Neural cell (in vitro differentiated cells): ENCODE measurements around the gene ANKRD13B. TPM values are rescaled to one million over a fixed set of nuclear protein-coding genes. Genes with fewer than 3 reads are reported as not detected.

Experiments
- H2AFZ ChIP-seq: fragments of 200-600, 300-800 bp; sonication (generic), shearing (Covaris generic); 2 replicates; pipeline ENCODE4 v1.6.0; 2014; ENCODE audit warnings: low read depth, mild to moderate bottlenecking, antibody characterized with exemption, low read length, moderate library complexity
- H3F3A ChIP-seq: fragments of 200-600 bp; shearing (Covaris generic); 2 replicates; pipeline ENCODE4 v1.6.1; 2016; ENCODE audit warnings: mild to moderate bottlenecking, moderate library complexity, mixed read lengths, antibody characterized with exemption, low read length; ENCODE audit not compliant: insufficient read depth, poor library complexity, severe bottlenecking
- H3K27ac ChIP-seq: fragments of 200-600, 300-800 bp; sonication (generic), shearing (Covaris generic); 2 replicates; pipeline ENCODE4 v1.5.1; 2014; ENCODE audit warnings: mild to moderate bottlenecking, low read length, moderate library complexity
- H3K27me3 ChIP-seq: fragments of 300-800, 200-600 bp; sonication (generic), shearing (Covaris generic); 2 replicates; pipeline ENCODE4 v1.6.0; 2014; ENCODE audit warnings: mild to moderate bottlenecking, low read depth, low read length, moderate library complexity; ENCODE audit not compliant: insufficient read depth
- H3K36me3 ChIP-seq: fragments of 300-800, 200-600 bp; sonication (generic), shearing (Covaris generic); 2 replicates; pipeline ENCODE4 v1.5.1; 2014; ENCODE audit warnings: mild to moderate bottlenecking, antibody characterized with exemption, low read length, moderate library complexity; ENCODE audit not compliant: insufficient read depth
- H3K4me2 ChIP-seq: fragments of 300-800, 200-600 bp; sonication (generic), shearing (Covaris generic); 2 replicates; pipeline ENCODE4 v1.6.0; 2014; ENCODE audit warnings: mild to moderate bottlenecking, low read length
- H3K4me3 ChIP-seq: fragments of 300-800, 200-600 bp; sonication (generic), shearing (Covaris generic); 2 replicates; pipeline ENCODE4 v1.5.1; 2014; ENCODE audit warnings: mild to moderate bottlenecking, low read length, moderate library complexity
- H3K79me2 ChIP-seq: fragments of 200-600 bp; shearing (Covaris generic); replicated peaks from 2 replicates; pipeline ENCODE4 v1.6.0; 2014; ENCODE audit warnings: mild to moderate bottlenecking, low read length, moderate library complexity; ENCODE audit not compliant: insufficient read depth
- H3K9ac ChIP-seq: fragments of 300-800, 200-600 bp; sonication (generic), shearing (Covaris generic); 2 replicates; pipeline ENCODE4 v1.6.1; 2016; ENCODE audit warnings: mild to moderate bottlenecking, low read length, mixed read lengths
- H3K9me2 ChIP-seq: fragments of 200-600 bp; shearing (Covaris generic); 2 replicates; pipeline ENCODE4 v1.6.1; 2016; ENCODE audit warnings: mild to moderate bottlenecking, low read length, mixed read lengths; ENCODE audit not compliant: insufficient read depth
- H3K9me3 ChIP-seq: fragments of 200-600, 300-800 bp; sonication (generic), shearing (Covaris generic); 2 replicates; pipeline ENCODE4 v1.6.1; 2016; ENCODE audit warnings: mild to moderate bottlenecking, mixed run types, low read length, moderate library complexity, mixed read lengths
- H4K20me1 ChIP-seq: fragments of 200-600 bp; shearing (Covaris generic); 2 replicates; pipeline ENCODE4 v1.6.1; 2016; ENCODE audit warnings: mild to moderate bottlenecking, mixed run types; ENCODE audit not compliant: insufficient read depth
- CTCF ChIP-seq: fragments of 450-650 bp; IDR thresholded peaks from 2 replicates; pipeline ENCODE4 v1.5.1; 2014; ENCODE audit warnings: antibody characterized with exemption, mild to moderate bottlenecking, moderate library complexity; ENCODE audit not compliant: poor library complexity, severe bottlenecking
- EP300 ChIP-seq: fragments of 450-650 bp; conservative IDR thresholded peaks from 2 replicates; pipeline ENCODE4 v1.6.1; 2014; ENCODE audit warnings: antibody characterized with exemption, mild to moderate bottlenecking, moderate library complexity; ENCODE audit not compliant: poor library complexity, severe bottlenecking
- MXI1 ChIP-seq: fragments of 450-650 bp; conservative IDR thresholded peaks from 2 replicates; pipeline ENCODE4 v1.6.1; 2014; ENCODE audit warnings: antibody characterized with exemption, mild to moderate bottlenecking; ENCODE audit not compliant: poor library complexity, severe bottlenecking
- RAD21 ChIP-seq: fragments of 450-650 bp; conservative IDR thresholded peaks from 2 replicates; pipeline ENCODE4 v1.6.1; 2014; ENCODE audit warnings: antibody characterized with exemption, mild to moderate bottlenecking, moderate library complexity
- SMC3 ChIP-seq: fragments of 450-650 bp; conservative IDR thresholded peaks from 2 replicates; pipeline ENCODE4 v1.6.1; 2014; ENCODE audit warnings: antibody characterized with exemption, mild to moderate bottlenecking, moderate library complexity; ENCODE audit not compliant: poor library complexity
- TAF1 ChIP-seq: IDR thresholded peaks from 2 replicates; pipeline ENCODE4 v1.6.1; 2012; ENCODE audit warnings: low read depth
- polyA plus RNA-seq: library from polyadenylated mRNA; depleted of rRNA; stranded (reverse); fragments of >200 nt; gene quantifications from 2 replicates; pipeline ENCODE4 v1.2.3, GENCODE V29; 2014
- TF ChIP-seq, protein P1 (sequence below): IDR thresholded peaks from 2 replicates; pipeline ENCODE4 v1.6.1; 2012; ENCODE audit warnings: borderline replicate concordance

The ANKRD13B gene
- polyA plus RNA-seq, 1 donor from 2014 or later: 35.0 TPM

- Histone ChIP-seq H3K36me3 (no peaks in the 10 kb centered on the region), H3K4me3 (peak overlapping the region; percentile 97), H4K20me1 (peaks cover 15% of the 10 kb centered on the region), H2AFZ (no peak overlapping the region), H3F3A (peaks cover under 1% of the 10 kb centered on the region), H3K79me2 (peaks cover 33% of the 10 kb centered on the region), H3K27me3 (no peaks in the 10 kb centered on the region), H3K4me2 (no peak overlapping the region), H3K9me2 (no peaks in the 10 kb centered on the region), H3K27ac (no peak overlapping the region), H3K9me3 (no peaks in the 10 kb centered on the region), H3K9ac (no peak overlapping the region)
- TF ChIP-seq MXI1 (no peak), TAF1 (no peak)
Measured at GRCh38 chr17:29586676-29587469, 6.1 kb upstream of the ANKRD13B start.

DNA sequence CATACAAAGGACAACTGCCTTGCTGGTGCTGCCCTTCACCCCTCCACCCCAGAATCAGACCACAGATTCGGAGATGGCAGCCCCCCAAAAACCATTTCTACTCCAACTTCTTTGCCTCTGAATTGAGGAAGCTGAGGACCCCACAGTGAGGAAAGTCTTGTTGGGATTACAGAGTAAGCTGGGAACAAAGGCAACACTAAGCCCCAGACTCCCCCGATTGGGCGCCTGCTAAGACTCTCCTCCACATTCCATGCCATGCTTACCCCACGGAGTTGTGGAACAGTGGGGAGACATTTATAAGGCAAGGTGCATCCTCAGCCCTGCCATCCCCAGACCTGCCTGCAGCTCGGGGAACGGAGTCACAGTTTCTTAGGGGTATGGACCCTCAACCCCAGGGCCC is 5.3 kb upstream of the ANKRD13B start:
- H2AFZ ChIP-seq: no peak overlapping the region
- H3K27me3 ChIP-seq: no peaks in the 10 kb centered on the region
- H3F3A ChIP-seq: peaks cover 2% of the 10 kb centered on the region
- no peak for TF ChIP-seq TAF1
- no peak for TF ChIP-seq EP300
- no peak for TF ChIP-seq RAD21
- no peak for TF ChIP-seq SMC3
- TF ChIP-seq MXI1: no peak
- TF ChIP-seq CTCF: no peak
- TF ChIP-seq, protein P1, sequence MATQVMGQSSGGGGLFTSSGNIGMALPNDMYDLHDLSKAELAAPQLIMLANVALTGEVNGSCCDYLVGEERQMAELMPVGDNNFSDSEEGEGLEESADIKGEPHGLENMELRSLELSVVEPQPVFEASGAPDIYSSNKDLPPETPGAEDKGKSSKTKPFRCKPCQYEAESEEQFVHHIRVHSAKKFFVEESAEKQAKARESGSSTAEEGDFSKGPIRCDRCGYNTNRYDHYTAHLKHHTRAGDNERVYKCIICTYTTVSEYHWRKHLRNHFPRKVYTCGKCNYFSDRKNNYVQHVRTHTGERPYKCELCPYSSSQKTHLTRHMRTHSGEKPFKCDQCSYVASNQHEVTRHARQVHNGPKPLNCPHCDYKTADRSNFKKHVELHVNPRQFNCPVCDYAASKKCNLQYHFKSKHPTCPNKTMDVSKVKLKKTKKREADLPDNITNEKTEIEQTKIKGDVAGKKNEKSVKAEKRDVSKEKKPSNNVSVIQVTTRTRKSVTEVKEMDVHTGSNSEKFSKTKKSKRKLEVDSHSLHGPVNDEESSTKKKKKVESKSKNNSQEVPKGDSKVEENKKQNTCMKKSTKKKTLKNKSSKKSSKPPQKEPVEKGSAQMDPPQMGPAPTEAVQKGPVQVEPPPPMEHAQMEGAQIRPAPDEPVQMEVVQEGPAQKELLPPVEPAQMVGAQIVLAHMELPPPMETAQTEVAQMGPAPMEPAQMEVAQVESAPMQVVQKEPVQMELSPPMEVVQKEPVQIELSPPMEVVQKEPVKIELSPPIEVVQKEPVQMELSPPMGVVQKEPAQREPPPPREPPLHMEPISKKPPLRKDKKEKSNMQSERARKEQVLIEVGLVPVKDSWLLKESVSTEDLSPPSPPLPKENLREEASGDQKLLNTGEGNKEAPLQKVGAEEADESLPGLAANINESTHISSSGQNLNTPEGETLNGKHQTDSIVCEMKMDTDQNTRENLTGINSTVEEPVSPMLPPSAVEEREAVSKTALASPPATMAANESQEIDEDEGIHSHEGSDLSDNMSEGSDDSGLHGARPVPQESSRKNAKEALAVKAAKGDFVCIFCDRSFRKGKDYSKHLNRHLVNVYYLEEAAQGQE: no peak
- no peaks in the 10 kb centered on the region for H3K9me3 ChIP-seq
- H3K4me2 ChIP-seq: peak overlapping the region; percentile 58
- H3K4me3 ChIP-seq: peak overlapping the region; percentile 97
- no peaks in the 10 kb centered on the region for H3K36me3 ChIP-seq
- peaks cover 15% of the 10 kb centered on the region for H4K20me1 ChIP-seq
- no peaks in the 10 kb centered on the region for H3K9me2 ChIP-seq
- no peak overlapping the region for H3K27ac ChIP-seq
- H3K79me2 ChIP-seq: peaks cover 31% of the 10 kb centered on the region
- peak overlapping the region; percentile 85 for H3K9ac ChIP-seq
